Caco-2 (cell line): ENCODE data around the gene CTTNBP2NL. TPM values are rescaled to one million over a fixed set of nuclear protein-coding genes. Genes with fewer than 3 reads are reported as not detected.

Experiments
- BruUV-seq: library from RNA; stranded (reverse); fragments of 400-500 nt; replicated peaks from 2 replicates; lab custom pipeline; 2021; lab: Mats Ljungman, UMichigan
- CTCF ChIA-PET: fragments of 300-600 bp; sonication (Branson Sonifier 250); formaldehyde crosslinking; loops from one replicate; lab custom pipeline; 2022; ENCODE audit warnings: antibody characterized with exemption; lab: Charles Lee
- POLR2A ChIA-PET: fragments of 300-600 bp; sonication (Branson Sonifier 250); formaldehyde crosslinking; loops from one replicate; lab custom pipeline; 2022; ENCODE audit warnings: antibody characterized with exemption; lab: Charles Lee
- DNase-seq, 2 experiments: peaks; one replicate each; pipeline versions ENCODE4 v3.0.0 to v3.0.0-alpha.2; 2020 to 2022
- H3K27me3 ChIP-seq: replicated peaks from 2 replicates; pipeline ENCODE4 v1.6.0; 2011; ENCODE audit warnings: low read length; ENCODE audit not compliant: control insufficient read depth, insufficient read depth
- H3K36me3 ChIP-seq: 2 replicates; pipeline ENCODE4 v1.5.1; 2011; ENCODE audit warnings: low read length; ENCODE audit not compliant: control insufficient read depth, insufficient read depth
- H3K4me1 ChIP-seq: fragments of 250-450 bp; sonication (Bioruptor Pico); 2 replicates; pipeline ENCODE4 v1.5.1; 2020; ENCODE audit warnings: mild to moderate bottlenecking
- H3K4me3 ChIP-seq: 2 replicates; pipeline ENCODE4 v1.5.1; 2011; ENCODE audit warnings: low read depth, mild to moderate bottlenecking, control low read depth, low read length
- H3K9me3 ChIP-seq: fragments of 250-450 bp; sonication (Bioruptor Pico); 2 replicates; pipeline ENCODE4 v1.5.1; 2020; ENCODE audit warnings: mild to moderate bottlenecking, moderate library complexity
- H3K27ac Mint-ChIP-seq: one replicate; pipeline ENCODE4 v1.8.0; 2022; ENCODE audit warnings: mixed read lengths; ENCODE audit not compliant: unreplicated experiment
- H3K27me3 Mint-ChIP-seq: one replicate; pipeline ENCODE4 v1.8.0; 2022; ENCODE audit warnings: mixed read lengths; ENCODE audit not compliant: insufficient read depth, unreplicated experiment
- H3K36me3 Mint-ChIP-seq: one replicate; pipeline ENCODE4 v1.8.0; 2022; ENCODE audit warnings: mild to moderate bottlenecking, mixed read lengths; ENCODE audit not compliant: insufficient read depth, unreplicated experiment
- H3K4me1 Mint-ChIP-seq: one replicate; pipeline ENCODE4 v1.8.0; 2022; ENCODE audit warnings: low read depth, mixed read lengths; ENCODE audit not compliant: unreplicated experiment
- H3K4me3 Mint-ChIP-seq: one replicate; pipeline ENCODE4 v1.8.0; 2022; ENCODE audit warnings: mild to moderate bottlenecking, moderate library complexity, mixed read lengths; ENCODE audit not compliant: unreplicated experiment
- H3K9me3 Mint-ChIP-seq: one replicate; pipeline ENCODE4 v1.8.0; 2022; ENCODE audit warnings: mixed read lengths; ENCODE audit not compliant: unreplicated experiment
- CTCF ChIP-seq, 2 experiments: fragments of 200-600 bp in 1 of 2; IDR thresholded peaks; 1 replicate in 1 of 2; 2 replicates in 1 of 2; pipeline versions ENCODE4 v1.5.1 to v1.8.0; 2011 to 2022; ENCODE audit warnings: antibody characterized with exemption in 1 of 2, control low read depth in 1 of 2, inconsistent platforms in 1 of 2, low read depth in 1 of 2, low read length in 1 of 2, mild to moderate bottlenecking in 1 of 2, moderate library complexity in 1 of 2; ENCODE audit not compliant: insufficient read depth in 1 of 2, severe bottlenecking in 1 of 2, unreplicated experiment in 1 of 2
- intact Hi-C: fragments of 100-400 bp; cut with micrococcal nuclease; formaldehyde crosslinking; loops from one replicate; pipeline ENCODE4 v1.10.0; 2022; ENCODE audit not compliant: unreplicated experiment
- total RNA-seq: library from RNA; stranded (reverse); gene quantifications from 2 replicates; pipeline ENCODE4 v1.2.3, GENCODE V29; 2022

CTTNBP2NL gene
- total RNA-seq, 1 experiment from 2014 or later, result 11.3 TPM

GRCh38 chr1:112381324-112382076 lies 14.5 kb upstream of the CTTNBP2NL start:
- no peak overlapping the region for H3K4me3 ChIP-seq
- H3K27me3 ChIP-seq, result no peaks in the 10 kb centered on the region
- DNase-seq, result no peak
- no peaks in the 10 kb centered on the region for H3K9me3 ChIP-seq
- ChIA-PET POLR2A (no interaction called here), CTCF (no interaction called here)
- H3K4me3 Mint-ChIP-seq, result no peak overlapping the region
- H3K36me3 ChIP-seq, result no peaks in the 10 kb centered on the region
- H3K36me3 Mint-ChIP-seq, result no peaks in the 10 kb centered on the region
- peaks cover 17% of the 10 kb centered on the region for H3K27me3 Mint-ChIP-seq
- H3K9me3 Mint-ChIP-seq, result no peaks in the 10 kb centered on the region
- intact Hi-C loops, result no loop called here
- no peaks in the 10 kb centered on the region for H3K4me1 ChIP-seq
- no peak overlapping the region for H3K27ac Mint-ChIP-seq
- TF ChIP-seq CTCF (IDR thresholded peaks at IDR 0.05; ENCODE audit: insufficient read depth in 1 of 2, low read depth in 1 of 2, low read length in 1 of 2, severe bottlenecking in 1 of 2, unreplicated experiment in 1 of 2), result no peak
- BruUV-seq, result no TSS peak
- H3K4me1 Mint-ChIP-seq, result peaks cover 6% of the 10 kb centered on the region

DNA sequence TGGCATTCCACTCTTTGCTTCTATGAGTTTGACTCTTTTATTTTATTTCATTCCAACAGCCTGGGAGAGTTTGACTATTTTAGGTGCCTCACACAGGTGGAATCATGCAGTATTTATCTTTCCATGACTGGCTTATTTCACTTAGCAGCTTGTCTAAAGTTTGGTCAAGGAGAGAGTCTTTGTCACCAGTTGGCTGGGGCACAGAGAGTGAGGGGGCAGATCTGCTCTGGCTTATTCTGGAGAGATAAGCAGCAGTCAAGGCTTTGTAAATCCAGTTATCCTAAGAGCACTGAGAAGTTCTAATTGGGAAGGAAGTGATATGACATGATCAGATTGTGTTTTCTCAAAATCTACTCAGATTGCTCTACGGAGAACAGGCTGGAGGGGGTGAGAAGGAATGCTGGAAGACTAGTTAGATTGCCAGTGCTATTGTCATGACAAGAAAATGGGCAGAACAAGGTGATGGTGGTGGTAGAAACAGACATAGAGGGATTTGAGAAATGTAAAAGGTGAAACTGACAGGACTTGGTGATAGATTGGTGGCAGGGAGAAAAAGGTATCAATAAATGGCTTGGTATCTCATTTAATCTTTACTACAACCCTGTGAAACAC lies 12.1 kb upstream of the CTTNBP2NL start:
- Mint-ChIP-seq H3K27me3 (peaks cover 17% of the 10 kb centered on the region), H3K36me3 (no peaks in the 10 kb centered on the region), H3K4me1 (peaks cover 12% of the 10 kb centered on the region), H3K27ac (no peak overlapping the region), H3K4me3 (no peak overlapping the region), H3K9me3 (no peaks in the 10 kb centered on the region)
- no peaks in the 10 kb centered on the region for H3K36me3 ChIP-seq
- POLR2A ChIA-PET, result no interaction called here
- TF ChIP-seq CTCF (IDR thresholded peaks at IDR 0.05; ENCODE audit: insufficient read depth in 1 of 2, low read depth in 1 of 2, low read length in 1 of 2, severe bottlenecking in 1 of 2, unreplicated experiment in 1 of 2), result no peak
- intact Hi-C loops, result no loop called here
- no peak for DNase-seq
- H3K9me3 ChIP-seq, result no peaks in the 10 kb centered on the region
- H3K4me1 ChIP-seq, result no peaks in the 10 kb centered on the region
- H3K4me3 ChIP-seq, result no peak overlapping the region
- H3K27me3 ChIP-seq, result no peaks in the 10 kb centered on the region
- CTCF ChIA-PET, result no interaction called here
- no TSS peak for BruUV-seq

GRCh38 chr1:112386024-112386723 lies 9.8 kb upstream of the CTTNBP2NL start:
- no TSS peak for BruUV-seq
- no peaks in the 10 kb centered on the region for H3K9me3 ChIP-seq
- H3K4me3 ChIP-seq, result no peak overlapping the region

More at GRCh38 chr1:112386024-112386723, 9.8 kb upstream of the CTTNBP2NL start:
- H3K4me1 ChIP-seq, result no peaks in the 10 kb centered on the region
- intact Hi-C loops, result no loop called here
- no peaks in the 10 kb centered on the region for H3K9me3 Mint-ChIP-seq
- H3K4me3 Mint-ChIP-seq, result no peak overlapping the region
- no peaks in the 10 kb centered on the region for H3K36me3 Mint-ChIP-seq
- H3K36me3 ChIP-seq, result no peaks in the 10 kb centered on the region
- no peak for TF ChIP-seq CTCF (IDR thresholded peaks at IDR 0.05; ENCODE audit: insufficient read depth in 1 of 2, low read depth in 1 of 2, low read length in 1 of 2, severe bottlenecking in 1 of 2, unreplicated experiment in 1 of 2)
- peaks cover 12% of the 10 kb centered on the region for H3K4me1 Mint-ChIP-seq
- H3K27ac Mint-ChIP-seq, result no peak overlapping the region
- POLR2A ChIA-PET, result no interaction called here
- H3K27me3 ChIP-seq, result no peaks in the 10 kb centered on the region
- CTCF ChIA-PET, result no interaction called here
- H3K27me3 Mint-ChIP-seq, result peaks cover 12% of the 10 kb centered on the region
- no peak for DNase-seq
